ENCODE results near the gene GON7.
A peak's percentile ranks its signal among the peaks of the same experiment; 100 is the strongest.

Gene GON7

DNA sequence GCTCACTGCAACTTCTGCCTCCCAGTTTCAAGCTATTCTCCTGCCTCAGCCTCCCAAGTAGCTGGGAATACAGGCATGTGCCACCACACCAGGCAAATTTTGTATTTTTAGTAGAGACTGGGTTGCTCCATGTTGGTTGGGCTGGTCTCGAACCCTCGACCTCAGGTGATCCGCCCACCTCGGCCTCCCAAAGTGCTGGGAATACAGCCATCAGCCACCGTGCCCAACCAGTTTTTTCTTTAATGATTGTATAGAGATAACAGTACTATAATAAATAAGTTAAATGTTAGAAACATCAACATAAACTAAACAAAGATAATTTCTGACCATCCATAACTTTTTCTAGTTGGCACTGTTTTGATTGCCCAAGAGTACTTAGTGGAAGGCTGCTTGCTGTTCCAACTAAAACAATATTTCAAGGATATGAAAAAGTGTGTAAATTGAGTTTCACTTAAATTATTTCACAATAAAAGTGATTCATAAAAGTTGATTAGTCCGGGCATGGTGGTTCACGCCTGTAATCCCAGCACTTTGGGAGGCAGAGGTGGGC is 5.6 kb downstream of the GON7 start:
- no peak overlapping the region for H3K9ac ChIP-seq
- H3K27me3 ChIP-seq, result no peaks in the 10 kb centered on the region
- H3K27ac ChIP-seq, result no peak overlapping the region
- H4K20me1 ChIP-seq, result peaks cover 10% of the 10 kb centered on the region
- peaks cover 24% of the 10 kb centered on the region for H3K4me1 ChIP-seq
- H3K4me3 ChIP-seq, result no peak overlapping the region
- no peak for TF ChIP-seq Cebpa-rat (IDR thresholded peaks at IDR 0.05)
- H3K4me2 ChIP-seq, result no peak overlapping the region
- H3K9me3 ChIP-seq, result no peaks in the 10 kb centered on the region
- peaks cover 24% of the 10 kb centered on the region for H3K36me3 ChIP-seq

DNA sequence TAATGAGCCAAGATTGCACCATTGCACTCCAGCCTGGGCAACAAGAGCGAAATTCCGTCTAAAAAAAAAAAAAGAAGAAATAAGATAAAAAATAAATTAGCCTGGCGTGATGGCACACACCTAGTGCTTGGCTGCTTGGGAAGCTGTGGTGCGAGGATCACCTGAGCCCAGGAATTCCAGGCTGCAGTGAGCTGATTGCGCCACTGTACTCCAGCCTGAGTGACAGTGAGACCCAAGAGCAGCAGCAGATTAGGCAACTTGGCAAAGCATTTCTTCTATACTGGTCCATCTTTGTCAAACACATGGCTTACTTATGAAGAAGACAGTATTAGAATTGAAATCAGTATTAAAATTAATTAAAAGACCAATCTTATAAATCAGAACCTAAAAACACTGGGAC is 6.3 kb downstream of the GON7 start:
- Histone ChIP-seq H3K4me2 (no peak overlapping the region), H3K4me3 (no peak overlapping the region), H3K9ac (no peak overlapping the region), H4K20me1 (peaks cover 10% of the 10 kb centered on the region), H3K27me3 (no peaks in the 10 kb centered on the region), H3K27ac (no peak overlapping the region), H3K4me1 (peaks cover 18% of the 10 kb centered on the region), H3K9me3 (no peaks in the 10 kb centered on the region), H3K36me3 (peaks cover 24% of the 10 kb centered on the region)
- TF ChIP-seq Cebpa-rat (IDR thresholded peaks at IDR 0.05), result no peak

DNA sequence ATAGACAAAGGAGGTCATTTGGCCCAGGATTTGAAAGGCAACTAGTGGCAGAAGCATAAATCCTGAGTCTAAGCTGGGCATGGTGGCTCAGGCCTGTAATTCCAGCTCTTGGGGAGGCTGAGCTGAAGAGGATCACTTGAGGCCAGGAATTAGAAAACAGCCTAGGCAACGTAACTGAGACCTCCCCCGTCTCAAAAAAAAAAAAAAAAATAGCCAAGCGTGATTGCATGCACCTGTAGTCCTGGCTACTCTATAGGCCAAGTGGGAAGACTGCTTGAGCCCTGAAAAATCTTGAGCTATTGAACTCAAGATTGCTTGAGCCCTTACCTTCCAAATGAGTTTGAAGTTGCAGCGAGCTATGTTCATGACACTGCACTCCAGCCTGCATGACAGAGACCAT is 7.8 kb downstream of the GON7 start:
- Histone ChIP-seq H3K36me3 (peaks cover 24% of the 10 kb centered on the region), H3K4me1 (peaks cover 3% of the 10 kb centered on the region), H4K20me1 (peaks cover 2% of the 10 kb centered on the region), H3K9ac (no peak overlapping the region), H3K27me3 (no peaks in the 10 kb centered on the region), H3K9me3 (no peaks in the 10 kb centered on the region), H3K4me3 (no peak overlapping the region), H3K27ac (no peak overlapping the region), H3K4me2 (no peak overlapping the region)
- TF ChIP-seq Cebpa-rat (IDR thresholded peaks at IDR 0.05), result no peak

DNA sequence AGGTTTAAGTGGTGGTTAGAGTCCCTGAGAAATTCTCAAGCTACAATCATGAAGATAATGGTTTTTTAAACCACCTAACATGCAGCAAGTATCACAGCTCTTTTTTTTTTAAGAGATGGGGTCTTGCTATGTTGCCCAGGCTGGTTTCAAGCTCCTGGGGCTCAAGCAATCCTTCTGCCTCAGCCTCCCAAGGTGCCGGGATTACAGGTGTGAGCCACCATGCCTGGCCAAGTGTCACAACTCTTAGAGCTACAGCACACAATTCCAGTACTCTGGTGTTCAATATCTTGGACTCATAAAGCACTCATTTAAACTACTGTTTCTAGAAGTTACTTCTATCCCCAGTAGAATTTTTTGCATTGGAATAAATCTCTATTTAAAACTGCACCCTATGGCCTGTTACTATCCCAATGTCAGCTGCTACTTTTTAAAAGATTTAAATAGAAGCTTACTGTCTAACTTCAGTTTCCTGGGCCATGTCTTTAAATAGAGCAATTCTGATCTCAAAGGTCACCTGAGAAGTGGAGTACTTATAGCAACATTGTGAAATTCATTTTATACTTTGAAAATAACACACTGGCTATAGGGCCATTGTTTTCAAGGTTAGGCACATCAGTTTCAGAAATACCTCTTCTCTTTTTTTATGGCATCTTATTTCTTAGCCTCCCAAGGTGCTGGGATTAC is 11.4 kb downstream of the GON7 start:
- TF ChIP-seq Cebpa-rat (IDR thresholded peaks at IDR 0.05), result no peak
- Histone ChIP-seq H3K9ac (no peak overlapping the region), H3K36me3 (peaks cover 27% of the 10 kb centered on the region), H3K4me1 (no peaks in the 10 kb centered on the region; the same call in 1 of the 2 replicates), H3K27ac (no peak overlapping the region), H3K27me3 (no peaks in the 10 kb centered on the region), H3K4me3 (no peak overlapping the region), H3K9me3 (no peaks in the 10 kb centered on the region), H3K4me2 (no peak overlapping the region), H4K20me1 (no peaks in the 10 kb centered on the region)

DNA sequence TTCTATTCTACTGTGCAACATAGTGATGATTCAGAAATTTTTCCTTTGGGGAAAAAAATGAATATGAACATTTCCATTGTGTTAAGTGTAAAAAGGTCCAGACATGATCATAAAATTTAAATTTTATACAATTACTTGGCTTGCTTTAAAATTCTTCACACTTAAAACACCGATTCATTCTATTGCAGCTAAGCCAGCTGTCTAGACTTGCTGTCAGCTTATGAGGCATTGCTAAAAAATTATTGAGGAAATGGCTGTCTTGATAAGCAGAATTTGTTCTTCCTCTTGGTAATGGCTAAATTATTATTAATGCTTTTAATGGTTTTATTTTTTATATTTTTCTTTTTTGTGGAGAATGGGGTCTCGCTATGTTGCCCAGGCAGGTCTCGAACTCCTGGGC is 19.9 kb downstream of the GON7 start:
- Histone ChIP-seq H3K4me1 (peaks cover 35% of the 10 kb centered on the region), H3K4me3 (no peak overlapping the region), H3K9me3 (no peaks in the 10 kb centered on the region), H3K4me2 (peak overlapping the region; percentile 73), H4K20me1 (peaks cover 19% of the 10 kb centered on the region), H3K27me3 (no peaks in the 10 kb centered on the region), H3K9ac (no peak overlapping the region), H3K36me3 (peaks cover 35% of the 10 kb centered on the region), H3K27ac (no peak overlapping the region)
- no peak for TF ChIP-seq Cebpa-rat (IDR thresholded peaks at IDR 0.05)

DNA sequence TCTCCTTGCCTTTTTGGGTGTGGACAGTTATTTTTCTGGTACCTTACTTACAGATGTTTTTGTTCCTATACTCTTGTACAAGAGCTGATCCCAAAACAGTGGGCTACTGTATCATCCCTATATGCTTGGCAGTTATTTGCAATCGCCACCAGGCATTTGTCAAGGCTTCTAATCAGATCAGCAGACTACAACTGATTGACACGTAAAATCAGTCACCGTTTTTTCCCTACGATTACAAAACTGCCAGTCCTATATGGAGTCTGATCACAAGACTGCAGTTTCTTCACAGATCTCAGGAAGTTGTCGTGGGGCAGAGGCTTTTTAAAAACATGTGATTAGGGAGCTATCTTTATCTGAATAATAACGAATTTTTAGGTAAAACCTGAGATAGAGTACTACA is 20.4 kb downstream of the GON7 start:
- Histone ChIP-seq H3K4me1 (peaks cover 35% of the 10 kb centered on the region), H3K27ac (no peak overlapping the region), H3K4me3 (peak overlapping the region; percentile 95; the same call in 1 of the 2 replicates), H3K36me3 (peaks cover 40% of the 10 kb centered on the region), H3K4me2 (peak overlapping the region; percentile 73), H3K9ac (peak overlapping the region; percentile 93), H4K20me1 (peaks cover 19% of the 10 kb centered on the region), H3K27me3 (no peaks in the 10 kb centered on the region), H3K9me3 (no peaks in the 10 kb centered on the region)
- no peak for TF ChIP-seq Cebpa-rat (IDR thresholded peaks at IDR 0.05)

DNA sequence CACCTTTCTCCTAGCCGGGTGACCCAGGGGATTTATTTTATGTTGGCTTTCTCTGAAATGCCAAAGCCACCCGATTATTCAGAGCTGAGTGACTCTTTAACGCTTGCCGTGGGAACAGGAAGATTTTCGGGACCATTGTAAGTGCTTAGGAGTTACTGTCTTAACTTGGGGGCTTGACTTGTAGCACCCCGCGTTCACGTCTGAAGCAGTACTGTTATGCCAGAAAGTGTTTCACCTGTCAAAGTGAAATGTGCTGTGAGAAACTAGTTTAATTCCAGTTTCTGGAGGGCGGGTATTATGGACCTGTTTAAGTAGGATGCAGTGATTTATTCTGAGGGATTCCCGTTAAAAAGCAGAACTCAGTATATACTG is 21.5 kb downstream of the GON7 start:
- H3K27ac ChIP-seq, result peak overlapping the region; percentile 92
- no peak for TF ChIP-seq Cebpa-rat (IDR thresholded peaks at IDR 0.05)
- peak overlapping the region; percentile 73 for H3K4me2 ChIP-seq
- peaks cover 35% of the 10 kb centered on the region for H3K4me1 ChIP-seq
- H3K36me3 ChIP-seq, result peaks cover 39% of the 10 kb centered on the region
- peak overlapping the region; percentile 93 for H3K9ac ChIP-seq
- peaks cover 19% of the 10 kb centered on the region for H4K20me1 ChIP-seq
- H3K4me3 ChIP-seq, result peak overlapping the region; percentile 95
- no peaks in the 10 kb centered on the region for H3K9me3 ChIP-seq
- H3K27me3 ChIP-seq, result no peaks in the 10 kb centered on the region

DNA sequence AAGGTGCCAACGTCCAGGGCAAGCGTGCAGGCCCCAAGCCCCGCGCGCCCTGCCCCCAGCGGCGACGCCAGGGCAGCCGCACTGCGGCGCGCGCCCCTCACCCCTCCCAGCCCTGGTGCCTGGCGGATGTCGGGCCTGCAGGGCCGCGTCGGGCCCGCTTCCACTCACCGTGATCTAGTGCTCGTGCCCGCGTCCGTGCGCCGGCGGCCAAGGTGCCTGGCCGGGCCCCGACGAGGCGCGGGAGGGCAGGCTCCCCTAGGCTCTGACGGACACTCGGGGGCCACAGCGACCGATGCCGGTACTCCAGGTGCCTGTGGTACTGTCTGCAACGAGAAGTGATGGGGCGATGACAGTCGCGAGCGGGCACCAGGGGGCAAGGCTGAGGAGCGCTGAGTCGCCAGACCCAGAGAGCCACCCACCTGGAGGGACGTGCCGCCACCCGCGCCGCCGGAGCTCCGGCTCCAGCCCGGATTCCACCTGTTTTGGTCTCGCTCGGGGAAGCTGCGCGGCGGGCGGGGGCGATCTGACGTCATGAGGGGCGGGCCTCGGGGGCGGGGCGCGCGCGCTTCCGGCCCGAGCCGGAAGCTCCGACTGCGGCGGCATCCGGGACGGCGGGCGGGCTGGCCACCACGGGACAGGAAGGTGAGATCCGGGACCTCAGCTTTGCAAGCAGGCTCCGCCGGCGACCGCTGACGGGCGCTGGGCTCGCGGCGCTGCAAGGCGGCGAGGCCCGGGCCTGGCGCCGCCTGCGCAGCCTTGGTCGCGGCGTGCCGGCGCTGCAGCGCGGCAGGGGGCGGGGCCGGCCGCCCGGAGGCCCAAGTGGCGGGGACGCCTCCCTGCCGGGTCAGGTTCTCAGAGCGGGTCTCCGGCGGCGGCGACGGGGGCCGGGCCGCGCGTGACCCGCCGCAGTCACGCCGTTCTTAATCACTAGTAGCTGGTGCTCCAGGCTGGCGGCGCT is 22.2 kb downstream of the GON7 start, which contains the start of the genes LYSET and MOAP1:
Gene LYSET (plus strand): TSS at position 927 of the 958 bp plus-strand sequence. CDS start 89 bp downstream, outside the sequence.
Gene MOAP1 (minus strand): TSS at position 507 of the 958 bp plus-strand sequence. CDS start 655 bp downstream, outside the sequence.
- Histone ChIP-seq H3K27me3 (no peaks in the 10 kb centered on the region), H3K4me1 (peaks cover 35% of the 10 kb centered on the region), H4K20me1 (peaks cover 19% of the 10 kb centered on the region), H3K27ac (peak within 1 kb of the TSS; percentile 92), H3K4me2 (peak within 1 kb of the TSS; percentile 97), H3K36me3 (peaks cover 39% of the 10 kb centered on the region), H3K4me3 (peak within 1 kb of the TSS; percentile 95), H3K9me3 (no peaks in the 10 kb centered on the region), H3K9ac (peak within 1 kb of the TSS; percentile 93)
- TF ChIP-seq Cebpa-rat (IDR thresholded peaks at IDR 0.05), result no peak

DNA sequence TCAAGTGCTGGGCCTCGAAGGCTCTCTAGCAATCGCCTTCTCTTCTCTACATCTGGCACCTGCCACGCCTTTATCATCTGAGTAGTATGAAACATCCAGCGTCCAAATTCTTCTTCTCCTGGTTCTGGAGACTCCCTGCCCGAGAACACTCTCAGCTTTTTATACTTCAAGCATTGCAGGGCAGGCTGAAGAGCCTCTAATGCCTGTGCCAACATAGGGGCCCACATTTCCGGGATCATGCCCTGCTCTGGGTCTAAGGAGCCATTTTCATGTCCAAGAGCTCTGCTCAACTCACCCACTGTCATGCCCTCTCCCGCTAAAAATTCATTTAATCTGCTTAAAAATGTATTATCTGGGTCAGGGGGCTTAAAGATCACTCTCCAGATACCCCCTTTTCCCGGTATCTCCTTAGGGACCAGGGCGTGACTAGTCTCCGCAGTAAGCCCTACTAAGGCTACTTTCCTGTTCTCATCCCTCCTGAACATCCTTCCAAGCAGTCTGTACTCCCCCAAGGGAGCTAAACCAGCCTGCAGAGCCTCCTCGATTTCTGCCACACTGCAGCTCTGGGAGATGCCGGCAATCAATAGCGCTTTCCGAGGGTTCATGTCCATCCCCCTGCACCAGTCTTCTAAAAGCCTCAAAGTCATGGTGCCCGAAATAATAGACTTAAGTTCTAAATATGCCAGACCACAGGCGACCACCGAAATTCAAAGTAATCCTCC is 23.1 kb downstream of the GON7 start:
- Histone ChIP-seq H3K27me3 (no peaks in the 10 kb centered on the region), H3K4me1 (peaks cover 35% of the 10 kb centered on the region), H3K4me2 (peak overlapping the region; percentile 97), H3K9ac (peak overlapping the region; percentile 93), H3K9me3 (no peaks in the 10 kb centered on the region), H3K36me3 (peaks cover 39% of the 10 kb centered on the region), H3K27ac (peak overlapping the region; percentile 92), H3K4me3 (peak overlapping the region; percentile 95), H4K20me1 (peaks cover 19% of the 10 kb centered on the region)
- TF ChIP-seq Cebpa-rat (IDR thresholded peaks at IDR 0.05), result no peak
